Measurements from ENCODE around the gene ZNF500. TPM values are rescaled to one million over a fixed set of nuclear protein-coding genes. Genes with fewer than 3 reads are reported as not detected.

Gene ZNF500
- total and polyA plus RNA-seq, 2 donors (not counting 3 experiments of a cell fraction or from before 2014, with no cell fraction given), result 8.6 to 13.5 TPM

DNA sequence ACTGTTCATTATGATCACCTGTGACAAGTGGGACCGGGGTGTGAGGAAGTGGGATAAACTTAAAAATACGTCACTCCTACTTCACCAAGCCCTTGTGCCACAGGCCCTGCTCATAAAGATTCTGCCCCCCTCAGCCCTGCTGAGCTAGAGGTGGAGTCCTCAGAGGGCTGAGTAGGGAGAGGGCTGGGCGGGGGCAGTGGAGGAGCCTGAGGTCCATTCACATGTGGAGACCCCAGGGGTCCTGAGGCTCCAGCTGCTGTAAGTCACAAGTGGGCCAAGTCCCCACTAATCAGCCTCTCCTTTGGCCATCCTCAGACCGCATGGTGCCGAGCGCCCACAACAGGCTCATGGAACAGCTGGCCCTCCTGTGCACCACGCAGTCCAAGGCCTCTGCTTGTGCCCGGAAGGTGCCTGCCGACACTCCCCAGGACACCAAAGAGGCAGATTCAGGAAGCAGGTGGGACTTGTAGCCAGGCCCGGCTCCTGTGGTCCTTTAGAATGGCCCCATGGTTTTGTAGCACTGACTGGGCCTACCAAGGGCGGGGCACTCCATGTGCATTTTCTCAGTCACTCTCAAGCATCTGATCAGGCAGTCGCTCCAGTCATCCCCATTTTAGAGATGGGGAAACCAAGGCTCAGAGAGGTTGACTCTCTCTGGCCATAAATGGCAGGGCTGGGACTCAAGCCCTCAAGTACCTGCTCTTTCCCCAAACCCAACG is 22.2 kb downstream of the ZNF500 start:
- dilution Hi-C loops (cut with MboI; ENCODE audit: extremely low pct_ligation_motif_present, low sequenced_read_pairs), result no loop called here
- Histone ChIP-seq H3K27ac (ENCODE audit: insufficient read depth, low read depth, low read length) (no peak overlapping the region), H3K4me2 (ENCODE audit: insufficient read depth, low read length) (no peak overlapping the region), H3K9me3 (replicated peaks; ENCODE audit: control insufficient read depth, insufficient read depth, low read length) (no peaks in the 10 kb centered on the region), H3K4me3 (replicated peaks in 1 of 3; ENCODE audit: insufficient read depth in 1 of 3, low read depth in 1 of 3, low read length in 3 of 3) (no peak overlapping the region), H3K9ac (replicated peaks; ENCODE audit: extremely low read depth, insufficient read depth, low read length) (no peak overlapping the region), H3K4me1 (ENCODE audit: control insufficient read depth, extremely low read depth, insufficient read depth, low read length) (no peaks in the 10 kb centered on the region), H2AFZ (ENCODE audit: low read depth, low read length) (no peak overlapping the region), H3K79me2 (ENCODE audit: control insufficient read depth, insufficient read depth, low read length) (no peaks in the 10 kb centered on the region), H4K20me1 (replicated peaks; ENCODE audit: control insufficient read depth, extremely low read depth, insufficient read depth, low read length) (no peaks in the 10 kb centered on the region), H3K9me1 (replicated peaks; ENCODE audit: control insufficient read depth, extremely low read depth, insufficient read depth, low read length) (no peaks in the 10 kb centered on the region), H3K27me3 (ENCODE audit: control insufficient read depth in 2 of 2, insufficient read depth in 2 of 2, low read length in 2 of 2) (no peaks in the 10 kb centered on the region), H3K36me3 (ENCODE audit: control insufficient read depth in 2 of 2, extremely low read depth in 1 of 2, insufficient read depth in 2 of 2, low read length in 2 of 2) (no peaks in the 10 kb centered on the region)
- ChIA-PET POLR2A (no interaction called here), CTCF (interaction anchor here (1.0 kb wide), 1 partner anchor 10 kb away, joined by 4 read pairs; no protein-coding TSS in a partner anchor)
- BruUV-seq (replicated peaks), result no TSS peak
- intact Hi-C loops (cut with micrococcal nuclease), result no loop called here
- no peak for DNase-seq (ENCODE audit: low read depth, low spot score)
- no peak for FAIRE-seq
- no peak for TF ChIP-seq CTCF (IDR thresholded peaks at IDR 0.05; ENCODE audit: extremely low read depth in 1 of 2, insufficient read depth in 1 of 2, low read depth in 1 of 2, low read length in 2 of 2)
- TF ChIP-seq, protein P1, sequence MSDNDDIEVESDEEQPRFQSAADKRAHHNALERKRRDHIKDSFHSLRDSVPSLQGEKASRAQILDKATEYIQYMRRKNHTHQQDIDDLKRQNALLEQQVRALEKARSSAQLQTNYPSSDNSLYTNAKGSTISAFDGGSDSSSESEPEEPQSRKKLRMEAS (IDR thresholded peaks at IDR 0.05; ENCODE audit: insufficient read depth, insufficient read length), result no peak

DNA sequence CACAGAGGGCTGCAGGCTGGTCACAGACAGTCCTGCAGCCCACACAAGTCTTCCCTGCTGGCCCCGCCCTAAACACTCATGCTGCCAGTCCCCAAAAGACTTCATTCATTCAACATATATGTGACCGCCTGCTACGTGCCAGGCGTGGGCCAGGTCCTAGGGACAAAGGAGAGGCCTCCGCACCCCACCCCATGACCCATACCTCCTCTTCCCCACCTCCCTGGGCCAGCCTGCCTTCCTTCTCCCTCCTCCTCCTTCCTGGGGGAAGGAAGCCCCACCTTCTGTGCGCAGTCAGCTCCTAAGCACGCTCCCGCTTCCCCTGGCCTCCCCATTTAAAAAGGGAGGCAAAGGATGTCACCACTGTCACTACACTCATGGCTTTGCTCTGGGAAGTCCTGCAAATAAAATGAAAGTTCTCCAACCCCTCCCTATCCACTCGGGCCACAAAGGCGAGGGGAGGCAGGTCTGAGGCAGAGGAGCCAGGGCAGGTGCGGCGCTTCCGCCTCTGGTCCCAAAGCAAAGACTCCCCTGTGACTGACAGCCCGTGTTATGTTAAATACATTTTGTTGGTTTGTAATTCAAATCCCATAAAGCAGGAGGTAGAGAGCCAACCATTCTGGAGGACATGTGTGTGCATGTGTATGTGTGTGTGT is 23.6 kb downstream of the ZNF500 start:
- TF ChIP-seq EZH2 (IDR thresholded peaks at IDR 0.05; ENCODE audit: borderline replicate concordance, low read depth, low read length, severe bottlenecking) (no peak), POLR2A (IDR thresholded peaks at IDR 0.05; ENCODE audit: low read depth, low read length) (no peak), POLR2AphosphoS5 (IDR thresholded peaks at IDR 0.05; ENCODE audit: insufficient read depth, low read depth, low read length) (no peak), JUN (IDR thresholded peaks at IDR 0.05; ENCODE audit: borderline replicate concordance, insufficient read depth, insufficient read length, low read depth) (no peak), CTCF (IDR thresholded peaks at IDR 0.05; ENCODE audit: extremely low read depth in 1 of 2, insufficient read depth in 1 of 2, low read depth in 1 of 2, low read length in 2 of 2) (no peak), MYC (IDR thresholded peaks at IDR 0.05; ENCODE audit: low read depth, low read length) (no peak), GATA2 (IDR thresholded peaks at IDR 0.05; ENCODE audit: insufficient read depth, insufficient read length, low read depth, low read length) (no peak), FOS (IDR thresholded peaks at IDR 0.05; ENCODE audit: borderline replicate concordance, insufficient read depth, low read length) (no peak)
- TF ChIP-seq, protein P1 (IDR thresholded peaks at IDR 0.05; ENCODE audit: insufficient read depth, insufficient read length), result no peak
- H3K4me1 ChIP-seq (ENCODE audit: control insufficient read depth, extremely low read depth, insufficient read depth, low read length), result no peaks in the 10 kb centered on the region
- no peak overlapping the region for H3K4me3 ChIP-seq (replicated peaks in 1 of 3; ENCODE audit: insufficient read depth in 1 of 3, low read depth in 1 of 3, low read length in 3 of 3)
- dilution Hi-C loops (cut with MboI; ENCODE audit: extremely low pct_ligation_motif_present, low sequenced_read_pairs) (no loop called here), intact Hi-C loops (cut with micrococcal nuclease) (no loop called here)
- ChIA-PET CTCF (interaction anchor here (1.0 kb wide), 1 partner anchor 8 kb away, joined by 4 read pairs; no protein-coding TSS in a partner anchor), POLR2A (no interaction called here)
- H3K27me3 ChIP-seq (ENCODE audit: control insufficient read depth in 2 of 2, insufficient read depth in 2 of 2, low read length in 2 of 2), result no peaks in the 10 kb centered on the region
- H3K27ac ChIP-seq (ENCODE audit: insufficient read depth, low read depth, low read length), result no peak overlapping the region
- DNase-seq (ENCODE audit: low read depth, low spot score) (no peak), FAIRE-seq (no peak)
- no peak overlapping the region for H3K4me2 ChIP-seq (ENCODE audit: insufficient read depth, low read length)
- no TSS peak for BruUV-seq (replicated peaks)
- H3K9me1 ChIP-seq (replicated peaks; ENCODE audit: control insufficient read depth, extremely low read depth, insufficient read depth, low read length), result no peaks in the 10 kb centered on the region
- no peaks in the 10 kb centered on the region for H3K9me3 ChIP-seq (replicated peaks; ENCODE audit: control insufficient read depth, insufficient read depth, low read length)
- H3K9ac ChIP-seq (replicated peaks; ENCODE audit: extremely low read depth, insufficient read depth, low read length), result no peak overlapping the region
- H3K36me3 ChIP-seq (ENCODE audit: control insufficient read depth in 2 of 2, extremely low read depth in 1 of 2, insufficient read depth in 2 of 2, low read length in 2 of 2), result no peaks in the 10 kb centered on the region
- no peak overlapping the region for H2AFZ ChIP-seq (ENCODE audit: low read depth, low read length)
- H4K20me1 ChIP-seq (replicated peaks; ENCODE audit: control insufficient read depth, extremely low read depth, insufficient read depth, low read length), result no peaks in the 10 kb centered on the region
- no peaks in the 10 kb centered on the region for H3K79me2 ChIP-seq (ENCODE audit: control insufficient read depth, insufficient read depth, low read length)
